Smooth muscle cell (in vitro differentiated cells): ENCODE measurements around the gene RILP. TPM values are rescaled to one million over a fixed set of nuclear protein-coding genes. Genes with fewer than 3 reads are reported as not detected.

Experiments
- DNase-seq: peaks from one replicate; lab custom pipeline; 2025; ENCODE audit not compliant: unreplicated experiment; lab: John Stamatoyannopoulos, UW
- H2AFZ ChIP-seq: fragments of 200-600 bp; sonication (generic); 2 replicates; pipeline ENCODE4 v1.6.0; 2016; ENCODE audit warnings: antibody characterized with exemption, low read depth, mild to moderate bottlenecking
- H3F3A ChIP-seq: fragments of 200-600 bp; sonication (generic); 2 replicates; pipeline ENCODE4 v1.6.0; 2017; ENCODE audit warnings: antibody characterized with exemption, low read depth
- H3K27ac ChIP-seq: fragments of 200-600 bp; sonication (generic); 2 replicates; pipeline ENCODE4 v1.5.1; 2016; ENCODE audit warnings: low read depth, mild to moderate bottlenecking
- H3K27me3 ChIP-seq: fragments of 200-600 bp; sonication (generic); 2 replicates; pipeline ENCODE4 v1.6.1; 2016; ENCODE audit warnings: low read depth, mild to moderate bottlenecking
- H3K36me3 ChIP-seq: fragments of 200-600 bp; sonication (generic); 2 replicates; pipeline ENCODE4 v1.5.1; 2016; ENCODE audit warnings: low read depth
- H3K4me1 ChIP-seq: fragments of 200-600 bp; sonication (generic); 2 replicates; pipeline ENCODE4 v1.5.1; 2016; ENCODE audit warnings: low read depth
- H3K4me2 ChIP-seq: fragments of 200-600 bp; sonication (generic); 2 replicates; pipeline ENCODE4 v1.6.0; 2016; ENCODE audit warnings: mild to moderate bottlenecking
- H3K4me3 ChIP-seq: fragments of 200-600 bp; sonication (generic); 2 replicates; pipeline ENCODE4 v1.5.1; 2016; ENCODE audit warnings: mild to moderate bottlenecking
- H3K79me2 ChIP-seq: fragments of 200-600 bp; sonication (generic); 2 replicates; pipeline ENCODE4 v1.6.0; 2016; ENCODE audit warnings: low read depth, mild to moderate bottlenecking
- H3K9ac ChIP-seq: fragments of 200-600 bp; sonication (generic); 2 replicates; pipeline ENCODE4 v1.6.0; 2016; ENCODE audit warnings: low read depth
- H3K9me3 ChIP-seq: fragments of 200-600 bp; sonication (generic); replicated peaks from 2 replicates; pipeline ENCODE4 v1.5.1; 2016; ENCODE audit warnings: low read depth
- H4K20me1 ChIP-seq: fragments of 200-600 bp; sonication (generic); 2 replicates; pipeline ENCODE4 v1.6.0; 2016; ENCODE audit warnings: low read depth
- CTCF ChIP-seq: fragments of 200-600 bp; sonication (generic); IDR thresholded peaks from 2 replicates; pipeline ENCODE4 v1.5.1; 2017; ENCODE audit warnings: borderline replicate concordance, mild to moderate bottlenecking, antibody characterized with exemption; ENCODE audit not compliant: insufficient read depth, poor library complexity, severe bottlenecking
- WGBS: methylation state at CpG from one replicate; pipeline ENCODE4 v1.1.7; 2016; ENCODE audit warnings: low lambda C conversion rate; 5-methylcytosine and 5-hydroxymethylcytosine counted together
- polyA plus RNA-seq: library from polyadenylated mRNA; unstranded; fragments of >200 nt; fragmentation: Nextera tagmentation; extraction: Ambion mirVana; gene quantifications from 2 replicates; pipeline ENCODE4 v1.2.1, GENCODE V29; 2016
- total RNA-seq: library from RNA; depleted of rRNA; stranded (reverse); fragments of >200 nt; gene quantifications from 2 replicates; pipeline ENCODE4 v1.2.3, GENCODE V29; 2014

Gene RILP
- total and polyA plus RNA-seq, 2 experiments from 2014 or later, result 5.1 to 7.4 TPM

- no peaks in the 10 kb centered on the region for H3F3A ChIP-seq
- no peak overlapping the region for H2AFZ ChIP-seq
- H3K9ac ChIP-seq, result no peak overlapping the region
- H3K4me1 ChIP-seq, result peaks cover 25% of the 10 kb centered on the region
- 34% methylated on average over 35 of the region's 39 CpGs for WGBS
- H4K20me1 ChIP-seq, result no peaks in the 10 kb centered on the region
- no peaks in the 10 kb centered on the region for H3K79me2 ChIP-seq
- no peaks in the 10 kb centered on the region for H3K27me3 ChIP-seq
- no peaks in the 10 kb centered on the region for H3K9me3 ChIP-seq
- no peaks in the 10 kb centered on the region for H3K36me3 ChIP-seq
- H3K4me3 ChIP-seq, result peak overlapping the region; percentile 65
- H3K4me2 ChIP-seq, result peak overlapping the region; percentile 97
- H3K27ac ChIP-seq, result no peak overlapping the region
- no peak for DNase-seq
- TF ChIP-seq CTCF, result no peak
Measured at GRCh38 chr17:1627182-1627981, 22.3 kb downstream of the RILP start.

GRCh38 chr17:1626333-1626732, 23.3 kb downstream of the RILP start:
- Histone ChIP-seq H3K79me2 (no peaks in the 10 kb centered on the region), H3K9me3 (no peaks in the 10 kb centered on the region), H2AFZ (no peak overlapping the region), H3K27me3 (no peaks in the 10 kb centered on the region), H3K9ac (no peak overlapping the region), H4K20me1 (no peaks in the 10 kb centered on the region), H3K4me2 (peak overlapping the region; percentile 40), H3K4me3 (no peak overlapping the region), H3F3A (no peaks in the 10 kb centered on the region), H3K4me1 (peaks cover 25% of the 10 kb centered on the region), H3K36me3 (no peaks in the 10 kb centered on the region), H3K27ac (no peak overlapping the region)
- no peak for DNase-seq
- WGBS, result 57% methylated on average over 3 of the region's 3 CpGs
- no peak for TF ChIP-seq CTCF

- H3K27ac ChIP-seq, result peak overlapping the region; percentile 46
- H4K20me1 ChIP-seq, result no peaks in the 10 kb centered on the region
- DNase-seq, result no peak
- H3K4me3 ChIP-seq, result no peak overlapping the region
- H3K79me2 ChIP-seq, result no peaks in the 10 kb centered on the region
- H3K27me3 ChIP-seq, result no peaks in the 10 kb centered on the region
- no peaks in the 10 kb centered on the region for H3K36me3 ChIP-seq
- no peak for TF ChIP-seq CTCF
- H2AFZ ChIP-seq, result no peak overlapping the region
- H3K4me1 ChIP-seq, result peaks cover 25% of the 10 kb centered on the region
- H3K4me2 ChIP-seq, result peak overlapping the region; percentile 30
- no peak overlapping the region for H3K9ac ChIP-seq
- no peaks in the 10 kb centered on the region for H3K9me3 ChIP-seq
- 35% methylated on average over 6 of the region's 6 CpGs for whole genome bisulfite sequencing
- no peaks in the 10 kb centered on the region for H3F3A ChIP-seq
Measured at GRCh38 chr17:1625581-1625980, 24.1 kb downstream of the RILP start.

GRCh38 chr17:1625053-1625452, 24.6 kb downstream of the RILP start:
- no peak overlapping the region for H3K9ac ChIP-seq
- TF ChIP-seq CTCF, result no peak
- peaks cover 25% of the 10 kb centered on the region for H3K4me1 ChIP-seq
- no peaks in the 10 kb centered on the region for H3K79me2 ChIP-seq
- H2AFZ ChIP-seq, result no peak overlapping the region
- H3K27me3 ChIP-seq, result no peaks in the 10 kb centered on the region
- no peak overlapping the region for H3K4me3 ChIP-seq
- DNase-seq, result no peak
- H3F3A ChIP-seq, result no peaks in the 10 kb centered on the region
- H3K36me3 ChIP-seq, result no peaks in the 10 kb centered on the region
- H3K27ac ChIP-seq, result peak overlapping the region; percentile 46
- no peaks in the 10 kb centered on the region for H3K9me3 ChIP-seq
- H4K20me1 ChIP-seq, result no peaks in the 10 kb centered on the region
- peak overlapping the region; percentile 30 for H3K4me2 ChIP-seq
- 83% methylated on average over 14 of the region's 14 CpGs for WGBS
